Esophagus squamous epithelium (tissue), 5 donors: Measurements from ENCODE around the gene EOGT. TPM values are rescaled to one million over a fixed set of nuclear protein-coding genes. Genes with fewer than 3 reads are reported as not detected.

Experiments
- DNase-seq: peaks from one replicate; lab custom pipeline; 2025; lab: John Stamatoyannopoulos, UW
- H3K27ac ChIP-seq, 4 donors: fragments of 200-600 bp; sonication (generic); one replicate each; pipeline ENCODE4 v1.5.1; 2016 to 2019; ENCODE audit warnings: mild to moderate bottlenecking in 1 of 4
- H3K27me3 ChIP-seq, 4 donors: fragments of 200-600 bp; sonication (generic); 1 replicate in 3 of 4; 2 replicates in 1 of 4; pipeline versions ENCODE4 v1.5.1 to v1.6.0; 2017 to 2021; ENCODE audit warnings: antibody characterized with exemption in 1 of 4
- H3K36me3 ChIP-seq, 3 donors: fragments of 200-600 bp; sonication (generic); one replicate each; pipeline ENCODE4 v1.5.1; 2016 to 2019
- H3K4me1 ChIP-seq, 3 donors: fragments of 200-600 bp; sonication (generic); one replicate each; pipeline ENCODE4 v1.5.1; 2017 to 2019
- H3K4me3 ChIP-seq, 4 donors: fragments of 200-600 bp; sonication (generic); 1 replicate in 3 of 4; 2 replicates in 1 of 4; pipeline ENCODE4 v1.5.1; 2016 to 2019; ENCODE audit warnings: mild to moderate bottlenecking in 2 of 4, moderate library complexity in 1 of 4
- H3K9me3 ChIP-seq, 3 donors: fragments of 200-600 bp; sonication (generic); one replicate each; pipeline ENCODE4 v1.5.1; 2016 to 2019
- CTCF ChIP-seq, 6 experiments: fragments of 450-650 bp in 4 of 6; fragments of 200-600 bp in 2 of 6; sonication (generic) in 2 of 6; IDR thresholded peaks; one replicate each; pipeline ENCODE4 v1.5.1; 2016 to 2019; ENCODE audit warnings: antibody characterized with exemption in 6 of 6, mild to moderate bottlenecking in 4 of 6, moderate library complexity in 4 of 6
- POLR2A ChIP-seq, 4 donors: fragments of 450-650 bp; IDR thresholded peaks; one replicate each; pipeline ENCODE4 v1.6.1; 2017; ENCODE audit warnings: antibody characterized with exemption in 4 of 4, mild to moderate bottlenecking in 4 of 4, moderate library complexity in 3 of 4
- WGBS, 2 donors: methylation state at CpG; one replicate each; pipeline ENCODE4 v1.1.5; 2018; 5-methylcytosine and 5-hydroxymethylcytosine counted together
- intact Hi-C: fragments of 100-400 bp; cut with DNase I; formaldehyde crosslinking; loops from one replicate; pipeline ENCODE4 v1.15.0; 2022
- total RNA-seq, 4 donors: library from RNA; depleted of rRNA; stranded (reverse); fragments of >200 nt; gene quantifications; one replicate each; pipeline ENCODE4 v1.1.0, GENCODE V29; 2016
- donor health status: DM: yes; HTN: yes; CAD: no.

The EOGT gene
- total RNA-seq, 4 donors from 2014 or later, result 8.3 to 47.3 (median 20.4) TPM

GRCh38 chr3:68963891-68964290 lies 49.6 kb downstream of the EOGT start:
- TF ChIP-seq CTCF (IDR thresholded peaks at IDR 0.05) (no peak), POLR2A (IDR thresholded peaks at IDR 0.05) (no peak)
- no peaks in the 10 kb centered on the region for H3K9me3 ChIP-seq
- WGBS, 2 donors, result 38 to 52% methylated on average over 5 of the region's 5 CpGs

GRCh38 chr3:68963376-68963775 lies 50.1 kb downstream of the EOGT start:
- H3K4me3 ChIP-seq, result no peak overlapping the region
- no peak for DNase-seq
- intact Hi-C loops, result no loop called here
- H3K36me3 ChIP-seq, result no peaks in the 10 kb centered on the region
- H3K4me1 ChIP-seq, result no peaks in the 10 kb centered on the region
- peaks cover 0 to 15% (median 0%) of the 10 kb centered on the region in 4 donors for H3K27me3 ChIP-seq
- no peak for TF ChIP-seq CTCF (IDR thresholded peaks at IDR 0.05)
- no peak for TF ChIP-seq POLR2A (IDR thresholded peaks at IDR 0.05)
- no peaks in the 10 kb centered on the region for H3K9me3 ChIP-seq
- no peak overlapping the region for H3K27ac ChIP-seq

More at GRCh38 chr3:68963891-68964290, 49.6 kb downstream of the EOGT start:
- H3K4me1 ChIP-seq, result no peaks in the 10 kb centered on the region
- H3K4me3 ChIP-seq, result no peak overlapping the region
- no peak overlapping the region for H3K27ac ChIP-seq
- no peaks in the 10 kb centered on the region for H3K36me3 ChIP-seq
- intact Hi-C loops, result no loop called here
- DNase-seq, result no peak
- peaks cover 0 to 16% (median 0%) of the 10 kb centered on the region in 4 donors for H3K27me3 ChIP-seq

DNA sequence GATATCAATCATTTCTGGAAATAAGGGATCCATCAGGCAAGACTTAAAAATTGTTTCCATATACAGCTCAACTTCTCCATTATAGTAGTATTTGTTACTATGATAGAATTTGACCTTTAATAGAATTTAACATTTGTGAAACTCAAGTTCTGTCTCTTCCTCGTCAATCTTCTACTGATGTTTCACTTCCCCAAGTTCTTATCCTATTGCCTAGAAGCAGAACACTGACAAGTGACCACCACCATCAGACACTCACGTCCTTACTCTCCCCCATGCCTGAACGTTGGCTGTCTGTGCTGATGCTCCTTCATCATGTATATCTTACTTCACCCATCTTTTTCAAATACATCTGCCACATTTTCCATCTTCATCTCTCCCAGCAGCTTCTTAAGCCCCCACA lies 54.6 kb downstream of the EOGT start:
- H3K27ac ChIP-seq, result no peak overlapping the region
- H3K4me1 ChIP-seq, result no peaks in the 10 kb centered on the region
- 48 to 53% methylated on average over 3 of the region's 3 CpGs for WGBS, 2 donors
- no peak for DNase-seq
- peaks cover 0 to 15% (median 0%) of the 10 kb centered on the region in 4 donors for H3K27me3 ChIP-seq
- no peak for TF ChIP-seq POLR2A (IDR thresholded peaks at IDR 0.05)
- no peak for TF ChIP-seq CTCF (IDR thresholded peaks at IDR 0.05)
- H3K9me3 ChIP-seq, result no peaks in the 10 kb centered on the region
- intact Hi-C loops, result no loop called here
- H3K4me3 ChIP-seq, result no peak overlapping the region
- no peaks in the 10 kb centered on the region for H3K36me3 ChIP-seq

DNA sequence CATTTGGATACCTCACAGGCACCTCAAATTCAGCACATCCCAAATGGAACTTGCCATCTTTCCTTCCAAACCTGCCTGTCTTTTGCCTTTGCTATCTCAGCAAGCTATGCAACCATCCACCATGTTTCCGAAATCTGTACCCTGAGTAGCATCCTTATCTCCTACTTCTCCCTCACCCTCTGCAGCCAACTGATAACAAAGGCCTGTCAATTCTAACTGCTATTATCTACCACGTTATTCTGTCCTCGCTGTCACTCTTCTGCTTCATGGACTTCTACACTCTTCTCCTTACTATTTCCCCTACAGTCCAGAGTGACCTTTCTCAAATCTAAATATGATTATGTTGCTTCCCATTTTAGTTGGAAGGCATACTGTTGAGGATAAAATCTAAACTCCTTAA lies 55.6 kb downstream of the EOGT start:
- no peak for TF ChIP-seq POLR2A (IDR thresholded peaks at IDR 0.05)
- Histone ChIP-seq H3K27me3 (peaks cover 0 to 15% (median 0%) of the 10 kb centered on the region in 4 donors), H3K4me1 (no peaks in the 10 kb centered on the region), H3K27ac (no peak overlapping the region), H3K4me3 (no peak overlapping the region), H3K9me3 (no peaks in the 10 kb centered on the region), H3K36me3 (no peaks in the 10 kb centered on the region)
- 73 to 78% methylated on average over 3 of the region's 3 CpGs for WGBS, 2 donors
- intact Hi-C loops, result no loop called here
- no peak for DNase-seq

GRCh38 chr3:68953816-68954444 lies 59.6 kb downstream of the EOGT start:
- DNase-seq, result no peak
- Histone ChIP-seq H3K27ac (peak overlapping the region in 1 of 4 donors; percentile 19), H3K4me3 (no peak overlapping the region), H3K27me3 (peaks cover 0 to under 1% (median 0%) of the 10 kb centered on the region in 4 donors), H3K9me3 (no peaks in the 10 kb centered on the region), H3K36me3 (no peaks in the 10 kb centered on the region), H3K4me1 (no peaks in the 10 kb centered on the region)
- TF ChIP-seq POLR2A (IDR thresholded peaks at IDR 0.05), result no peak
- 48 to 56% methylated on average over 6 of the region's 6 CpGs for WGBS, 2 donors
- intact Hi-C loops, result no loop called here

- H3K4me3 ChIP-seq, result no peak overlapping the region
- TF ChIP-seq POLR2A (IDR thresholded peaks at IDR 0.05), result no peak
- TF ChIP-seq CTCF (IDR thresholded peaks at IDR 0.05), result no peak
- H3K27me3 ChIP-seq, result peaks cover 0 to 29% (median 0%) of the 10 kb centered on the region in 4 donors
- intact Hi-C loops, result no loop called here
- H3K9me3 ChIP-seq, result no peaks in the 10 kb centered on the region
- no peak for DNase-seq
- H3K27ac ChIP-seq, result no peak overlapping the region
- 70 to 80% methylated on average over 1 of the region's 1 CpG for WGBS, 2 donors
- no peaks in the 10 kb centered on the region for H3K36me3 ChIP-seq
- H3K4me1 ChIP-seq, result no peaks in the 10 kb centered on the region
Measured at GRCh38 chr3:68945225-68945624, 68.3 kb downstream of the EOGT start.
